ENCODE results near the gene FSIP1.

FSIP1 gene

GRCh38 chr15:39672666-39673065, 110.0 kb downstream of the FSIP1 start:
- no peak for DNase-seq

GRCh38 chr15:39672184-39672583, 110.5 kb downstream of the FSIP1 start:
- no peak for DNase-seq

- DNase-seq, result no peak
Observed at GRCh38 chr15:39670687-39671086, 112.0 kb downstream of the FSIP1 start.

- DNase-seq, result no peak
Observed at GRCh38 chr15:39669661-39670060, 113.0 kb downstream of the FSIP1 start.

GRCh38 chr15:39669241-39669640, 113.4 kb downstream of the FSIP1 start:
- DNase-seq, result no peak

- no peak for DNase-seq
Observed at GRCh38 chr15:39668457-39668856, 114.2 kb downstream of the FSIP1 start.

- DNase-seq, result no peak
Observed at GRCh38 chr15:39667382-39668127, 115.1 kb downstream of the FSIP1 start.

GRCh38 chr15:39666677-39667076, 116.0 kb downstream of the FSIP1 start:
- no peak for DNase-seq

GRCh38 chr15:39665629-39666250, 116.9 kb downstream of the FSIP1 start:
- no peak for DNase-seq

GRCh38 chr15:39663704-39664250, 118.9 kb downstream of the FSIP1 start:
- DNase-seq, result no peak

- DNase-seq, result no peak
Observed at GRCh38 chr15:39661776-39662175, 120.9 kb downstream of the FSIP1 start.

GRCh38 chr15:39658740-39659139, 123.9 kb downstream of the FSIP1 start:
- DNase-seq, result no peak

- no peak for DNase-seq
Observed at GRCh38 chr15:39657668-39658067, 125.0 kb downstream of the FSIP1 start.

- no peak for DNase-seq
Observed at GRCh38 chr15:39657181-39657580, 125.5 kb downstream of the FSIP1 start.

GRCh38 chr15:39654304-39654703, 128.3 kb downstream of the FSIP1 start:
- no peak for DNase-seq

- no peak for DNase-seq
Observed at GRCh38 chr15:39651881-39652280, 130.8 kb downstream of the FSIP1 start.

GRCh38 chr15:39651295-39651694, 131.3 kb downstream of the FSIP1 start:
- no peak for DNase-seq

- DNase-seq, result no peak
Observed at GRCh38 chr15:39649757-39650156, 132.9 kb downstream of the FSIP1 start.

- DNase-seq, result no peak
Observed at GRCh38 chr15:39646425-39646824, 136.2 kb downstream of the FSIP1 start.

GRCh38 chr15:39645976-39646257, 136.7 kb downstream of the FSIP1 start:
- no peak for DNase-seq

GRCh38 chr15:39645138-39645975, 137.3 kb downstream of the FSIP1 start:
- no peak for DNase-seq

- DNase-seq, result no peak
Observed at GRCh38 chr15:39644136-39644535, 138.5 kb downstream of the FSIP1 start.

- DNase-seq, result no peak
Observed at GRCh38 chr15:39643727-39644126, 138.9 kb downstream of the FSIP1 start.

Data from stimulated activated CD4-positive, alpha-beta T cell treated with anti-CD3 and anti-CD28 coated beads, Interleukin-4, amount 100 ng/mL, for 1 hour (primary cell).